HepG2 (cell line): ENCODE results near the gene SETD1B. TPM values are rescaled to one million over a fixed set of nuclear protein-coding genes. Genes with fewer than 3 reads are reported as not detected.

Experiments used
- ATAD3A ChIP-seq: sonication (generic); formaldehyde crosslinking; IDR thresholded peaks from 2 replicates; pipeline ENCODE4 v1.4.0; 2020; ENCODE audit warnings: missing genetic modification reagents
- BHLHE40 ChIP-seq: IDR thresholded peaks from 2 replicates; pipeline ENCODE4 v1.6.1; 2011; ENCODE audit warnings: low read length, improper control_type of control experiment
- CERS6 ChIP-seq: sonication (generic); formaldehyde crosslinking; IDR thresholded peaks from 2 replicates; pipeline ENCODE4 v1.5.0; 2020; ENCODE audit warnings: missing genetic modification reagents
- LRRFIP1 ChIP-seq: sonication (generic); formaldehyde crosslinking; conservative IDR thresholded peaks from 2 replicates; pipeline ENCODE4 v1.4.0; 2020; ENCODE audit warnings: missing genetic modification reagents
- MEIS2 ChIP-seq: sonication (generic); formaldehyde crosslinking; IDR thresholded peaks from 2 replicates; pipeline ENCODE4 v1.9.0; 2021; ENCODE audit warnings: mild to moderate bottlenecking, missing genetic modification reagents
- NCOA2 ChIP-seq: sonication (generic); formaldehyde crosslinking; IDR thresholded peaks from 2 replicates; pipeline ENCODE4 v1.8.0; 2022; ENCODE audit warnings: inconsistent platforms
- NFYB ChIP-seq: sonication (generic); formaldehyde crosslinking; IDR thresholded peaks from 2 replicates; pipeline ENCODE4 v1.4.0; 2020; ENCODE audit warnings: missing genetic modification reagents
- SKI ChIP-seq: fragments of 450-650 bp; IDR thresholded peaks from one replicate; pipeline ENCODE4 v1.6.1; 2018; ENCODE audit warnings: mild to moderate bottlenecking; ENCODE audit not compliant: partially characterized antibody
- THAP9 ChIP-seq: sonication (generic); formaldehyde crosslinking; IDR thresholded peaks from 2 replicates; pipeline ENCODE4; 2020; ENCODE audit warnings: missing genetic modification reagents, mild to moderate bottlenecking, borderline replicate concordance
- ZBTB20 ChIP-seq: sonication (generic); formaldehyde crosslinking; IDR thresholded peaks from 2 replicates; pipeline ENCODE4 v1.8.1; 2023; ENCODE audit warnings: missing genetic modification reagents, low read depth, mild to moderate bottlenecking, borderline replicate concordance
- ZKSCAN5 ChIP-seq: sonication (generic); formaldehyde crosslinking; IDR thresholded peaks from 2 replicates; pipeline ENCODE4 v1.5.1; 2020; ENCODE audit warnings: mild to moderate bottlenecking, missing genetic modification reagents
- ZNF224 ChIP-seq: sonication (generic); formaldehyde crosslinking; IDR thresholded peaks from 2 replicates; pipeline ENCODE4 v1.5.0; 2020; ENCODE audit warnings: mild to moderate bottlenecking, missing genetic modification reagents
- ZNF251 ChIP-seq: sonication (generic); formaldehyde crosslinking; IDR thresholded peaks from 2 replicates; pipeline ENCODE4 v1.9.0; 2021; ENCODE audit warnings: mild to moderate bottlenecking, missing genetic modification reagents
- ZNF44 ChIP-seq: sonication (generic); formaldehyde crosslinking; IDR thresholded peaks from 2 replicates; pipeline ENCODE4 v1.5.1; 2020; ENCODE audit warnings: mild to moderate bottlenecking, missing genetic modification reagents
- ZNF629 ChIP-seq: sonication (generic); formaldehyde crosslinking; conservative IDR thresholded peaks from 2 replicates; pipeline ENCODE4 v1.5.0; 2020; ENCODE audit warnings: missing genetic modification reagents
- ZNF746 ChIP-seq: sonication (generic); formaldehyde crosslinking; IDR thresholded peaks from 2 replicates; pipeline ENCODE4 v1.8.0; 2022; ENCODE audit warnings: mild to moderate bottlenecking, missing genetic modification reagents
- polyA plus RNA-seq, 8 experiments: library from polyadenylated mRNA; depleted of rRNA in 3 of 8; stranded (reverse) in 7 of 8; unstranded in 1 of 8; fragments of >200 nt; fragmentation: Illumina TruSeq in 4 of 8; extraction: Trizol in 4 of 8; gene quantifications; 2 replicates each; pipeline versions ENCODE4 v1.2.1 to v1.2.3, GENCODE V29; 2011 to 2016; ENCODE audit warnings: low read depth in 4 of 8, missing spikeins in 1 of 8, mixed read lengths in 1 of 8; ENCODE audit not compliant: insufficient read depth in 1 of 8
- total RNA-seq, 5 experiments: library from RNA; depleted of rRNA; stranded (reverse); fragments of >200 nt; fragmentation: Illumina TruSeq; extraction: Trizol; gene quantifications; 2 replicates each; pipeline ENCODE4 v1.2.3, GENCODE V29; 2016; ENCODE audit warnings: low read depth in 1 of 5
- TF ChIP-seq, protein P1 (sequence below): sonication (generic); formaldehyde crosslinking; IDR thresholded peaks from 2 replicates; pipeline ENCODE4 v1.4.0; 2020; ENCODE audit warnings: missing genetic modification reagents, borderline replicate concordance
- TF ChIP-seq, protein P2 (sequence below): sonication (generic); formaldehyde crosslinking; IDR thresholded peaks from 2 replicates; pipeline ENCODE4 v1.4.0; 2020; ENCODE audit warnings: mild to moderate bottlenecking, missing genetic modification reagents

Gene SETD1B
- total and polyA plus RNA-seq, 2 of the 13 experiments (the other 11 are each of a cell fraction or from before 2014, with no cell fraction given) = 1.1 to 1.4 TPM

DNA sequence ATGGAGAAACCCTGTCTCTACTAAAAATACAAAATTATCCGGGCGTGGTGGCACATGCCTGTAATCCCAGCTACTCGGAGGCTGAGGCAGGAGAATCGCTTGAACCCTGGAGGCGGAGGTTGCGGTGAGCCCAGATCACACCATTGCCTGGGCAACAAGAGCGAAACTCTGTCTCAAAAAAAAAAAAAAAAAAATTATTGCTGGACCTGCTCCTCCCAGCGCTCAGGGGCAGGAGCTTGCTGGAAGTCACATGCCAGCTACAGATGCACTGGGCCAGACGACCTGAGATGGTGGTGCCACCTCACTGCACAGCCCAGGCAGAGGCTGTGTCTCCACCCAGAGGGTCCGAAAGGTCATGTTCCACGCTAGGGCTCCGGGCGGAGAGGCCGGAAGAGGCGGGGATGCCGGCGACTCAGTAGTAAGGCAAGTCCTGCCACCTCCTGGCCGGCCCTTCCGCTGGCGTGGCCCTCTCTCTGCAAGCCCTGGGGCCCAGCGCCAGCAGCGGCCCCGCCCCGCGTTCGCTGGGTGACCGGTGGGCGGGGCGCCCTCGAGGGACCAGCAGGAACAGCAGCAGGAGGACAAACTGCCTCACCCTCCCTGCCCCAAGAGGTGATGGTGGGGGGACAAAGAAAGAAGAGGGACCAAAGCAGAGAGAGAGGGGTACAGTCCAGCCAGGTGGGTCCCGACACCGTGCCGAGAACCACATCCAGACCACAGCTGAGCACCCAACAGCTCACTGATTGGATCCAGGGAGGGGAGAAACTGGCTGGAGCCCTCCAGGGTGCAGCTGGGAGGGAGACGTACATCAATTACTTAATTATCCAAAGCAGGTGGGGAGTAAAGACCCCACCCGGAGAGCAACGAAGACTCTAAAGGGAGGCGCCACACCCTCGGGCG lies 6.7 kb upstream of the SETD1B start (continued):
- TF ChIP-seq LRRFIP1 (CRISPR knock-in tag) (no peak), ZNF746 (CRISPR knock-in tag) (peak; percentile 79; the same call in 1 of the 2 replicates), ZNF44 (no peak), BHLHE40 (peak; percentile 69; the same call in 1 of the 2 replicates), ZKSCAN5 (CRISPR knock-in tag) (no peak), THAP9 (CRISPR knock-in tag) (peak; percentile 47; the same call in 1 of the 2 replicates), SKI (peak; percentile 89), ZBTB20 (CRISPR knock-in tag) (peak; percentile 7; the same call in 1 of the 2 replicates), MEIS2 (CRISPR knock-in tag) (no peak), ATAD3A (CRISPR knock-in tag) (no peak), ZNF224 (CRISPR knock-in tag) (no peak; the same call in 1 of the 2 replicates), ZNF251 (CRISPR knock-in tag) (no peak), NFYB (peak; percentile 73), CERS6 (no peak), ZNF629 (CRISPR knock-in tag) (no peak), NCOA2 (CRISPR knock-in tag) (peak; percentile 66)
- TF ChIP-seq, protein P1, sequence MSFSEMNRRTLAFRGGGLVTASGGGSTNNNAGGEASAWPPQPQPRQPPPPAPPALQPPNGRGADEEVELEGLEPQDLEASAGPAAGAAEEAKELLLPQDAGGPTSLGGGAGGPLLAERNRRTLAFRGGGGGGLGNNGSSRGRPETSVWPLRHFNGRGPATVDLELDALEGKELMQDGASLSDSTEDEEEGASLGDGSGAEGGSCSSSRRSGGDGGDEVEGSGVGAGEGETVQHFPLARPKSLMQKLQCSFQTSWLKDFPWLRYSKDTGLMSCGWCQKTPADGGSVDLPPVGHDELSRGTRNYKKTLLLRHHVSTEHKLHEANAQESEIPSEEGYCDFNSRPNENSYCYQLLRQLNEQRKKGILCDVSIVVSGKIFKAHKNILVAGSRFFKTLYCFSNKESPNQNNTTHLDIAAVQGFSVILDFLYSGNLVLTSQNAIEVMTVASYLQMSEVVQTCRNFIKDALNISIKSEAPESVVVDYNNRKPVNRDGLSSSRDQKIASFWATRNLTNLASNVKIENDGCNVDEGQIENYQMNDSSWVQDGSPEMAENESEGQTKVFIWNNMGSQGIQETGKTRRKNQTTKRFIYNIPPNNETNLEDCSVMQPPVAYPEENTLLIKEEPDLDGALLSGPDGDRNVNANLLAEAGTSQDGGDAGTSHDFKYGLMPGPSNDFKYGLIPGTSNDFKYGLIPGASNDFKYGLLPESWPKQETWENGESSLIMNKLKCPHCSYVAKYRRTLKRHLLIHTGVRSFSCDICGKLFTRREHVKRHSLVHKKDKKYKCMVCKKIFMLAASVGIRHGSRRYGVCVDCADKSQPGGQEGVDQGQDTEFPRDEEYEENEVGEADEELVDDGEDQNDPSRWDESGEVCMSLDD (CRISPR knock-in tag) = no peak
- TF ChIP-seq, protein P2, sequence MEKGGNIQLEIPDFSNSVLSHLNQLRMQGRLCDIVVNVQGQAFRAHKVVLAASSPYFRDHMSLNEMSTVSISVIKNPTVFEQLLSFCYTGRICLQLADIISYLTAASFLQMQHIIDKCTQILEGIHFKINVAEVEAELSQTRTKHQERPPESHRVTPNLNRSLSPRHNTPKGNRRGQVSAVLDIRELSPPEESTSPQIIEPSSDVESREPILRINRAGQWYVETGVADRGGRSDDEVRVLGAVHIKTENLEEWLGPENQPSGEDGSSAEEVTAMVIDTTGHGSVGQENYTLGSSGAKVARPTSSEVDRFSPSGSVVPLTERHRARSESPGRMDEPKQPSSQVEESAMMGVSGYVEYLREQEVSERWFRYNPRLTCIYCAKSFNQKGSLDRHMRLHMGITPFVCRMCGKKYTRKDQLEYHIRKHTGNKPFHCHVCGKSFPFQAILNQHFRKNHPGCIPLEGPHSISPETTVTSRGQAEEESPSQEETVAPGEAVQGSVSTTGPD (CRISPR knock-in tag) = no peak
